ENCODE data around the gene ITGA2B.
"Not testable (repeated sequence)": the region's sequence is repeated elsewhere in the genome, so short reads cannot be mapped to it uniquely, and the experiment has no call there.

Gene ITGA2B

GRCh38 chr17:44409309-44410028, 20.0 kb upstream of the ITGA2B start:
- H3K9ac ChIP-seq (ENCODE audit: low read length in 2 of 2), result no peak overlapping the region
- no peaks in the 10 kb centered on the region for H3K27me3 ChIP-seq (ENCODE audit: control insufficient read depth in 1 of 2, insufficient read depth in 2 of 2, low read length in 2 of 2)
- no peaks in the 10 kb centered on the region for H3K9me3 ChIP-seq (ENCODE audit: control insufficient read depth in 2 of 2, low read length in 2 of 2)
- H3K4me1 ChIP-seq (ENCODE audit: control insufficient read depth, insufficient read depth, low read length), result no peaks in the 10 kb centered on the region
- no peak overlapping the region for H3K27ac ChIP-seq (ENCODE audit: low read length)
- no peak overlapping the region for H3K4me3 ChIP-seq (ENCODE audit: low read length in 2 of 2)
- H3K36me3 ChIP-seq (ENCODE audit: control insufficient read depth in 2 of 2, insufficient read depth in 2 of 2, low read length in 2 of 2), result no peaks in the 10 kb centered on the region

GRCh38 chr17:44408786-44409185, 19.3 kb upstream of the ITGA2B start:
- Histone ChIP-seq H3K4me3 (ENCODE audit: low read length in 2 of 2) (no peak overlapping the region), H3K27ac (ENCODE audit: low read length) (no peak overlapping the region), H3K9me3 (ENCODE audit: control insufficient read depth in 2 of 2, low read length in 2 of 2) (no peaks in the 10 kb centered on the region), H3K9ac (ENCODE audit: low read length in 2 of 2) (no peak overlapping the region), H3K36me3 (ENCODE audit: control insufficient read depth in 2 of 2, insufficient read depth in 2 of 2, low read length in 2 of 2) (peaks cover 0 to 2% of the 10 kb centered on the region in 2 donors), H3K4me1 (ENCODE audit: control insufficient read depth, insufficient read depth, low read length) (no peaks in the 10 kb centered on the region), H3K27me3 (ENCODE audit: control insufficient read depth in 1 of 2, insufficient read depth in 2 of 2, low read length in 2 of 2) (no peaks in the 10 kb centered on the region)

GRCh38 chr17:44402564-44403172, 13.2 kb upstream of the ITGA2B start:
- Histone ChIP-seq H3K9me3 (ENCODE audit: control insufficient read depth in 2 of 2, low read length in 2 of 2) (no peaks in the 10 kb centered on the region), H3K27ac (ENCODE audit: low read length) (no peak overlapping the region), H3K4me1 (ENCODE audit: control insufficient read depth, insufficient read depth, low read length) (no peaks in the 10 kb centered on the region), H3K4me3 (ENCODE audit: low read length in 2 of 2) (no peak overlapping the region), H3K27me3 (ENCODE audit: control insufficient read depth in 1 of 2, insufficient read depth in 2 of 2, low read length in 2 of 2) (no peaks in the 10 kb centered on the region), H3K9ac (ENCODE audit: low read length in 2 of 2) (no peak overlapping the region), H3K36me3 (ENCODE audit: control insufficient read depth in 2 of 2, insufficient read depth in 2 of 2, low read length in 2 of 2) (peaks cover 29 to 34% of the 10 kb centered on the region in 2 donors)

- Histone ChIP-seq H3K4me1 (ENCODE audit: control insufficient read depth, insufficient read depth, low read length) (no peaks in the 10 kb centered on the region), H3K9me3 (ENCODE audit: control insufficient read depth in 2 of 2, low read length in 2 of 2) (no peaks in the 10 kb centered on the region), H3K4me3 (ENCODE audit: low read length in 2 of 2) (no peak overlapping the region), H3K27ac (ENCODE audit: low read length) (no peak overlapping the region), H3K9ac (ENCODE audit: low read length in 2 of 2) (no peak overlapping the region), H3K36me3 (ENCODE audit: control insufficient read depth in 2 of 2, insufficient read depth in 2 of 2, low read length in 2 of 2) (peaks cover 29 to 45% of the 10 kb centered on the region in 2 donors), H3K27me3 (ENCODE audit: control insufficient read depth in 1 of 2, insufficient read depth in 2 of 2, low read length in 2 of 2) (no peaks in the 10 kb centered on the region)
Observed at GRCh38 chr17:44400226-44400847, 10.9 kb upstream of the ITGA2B start.

DNA sequence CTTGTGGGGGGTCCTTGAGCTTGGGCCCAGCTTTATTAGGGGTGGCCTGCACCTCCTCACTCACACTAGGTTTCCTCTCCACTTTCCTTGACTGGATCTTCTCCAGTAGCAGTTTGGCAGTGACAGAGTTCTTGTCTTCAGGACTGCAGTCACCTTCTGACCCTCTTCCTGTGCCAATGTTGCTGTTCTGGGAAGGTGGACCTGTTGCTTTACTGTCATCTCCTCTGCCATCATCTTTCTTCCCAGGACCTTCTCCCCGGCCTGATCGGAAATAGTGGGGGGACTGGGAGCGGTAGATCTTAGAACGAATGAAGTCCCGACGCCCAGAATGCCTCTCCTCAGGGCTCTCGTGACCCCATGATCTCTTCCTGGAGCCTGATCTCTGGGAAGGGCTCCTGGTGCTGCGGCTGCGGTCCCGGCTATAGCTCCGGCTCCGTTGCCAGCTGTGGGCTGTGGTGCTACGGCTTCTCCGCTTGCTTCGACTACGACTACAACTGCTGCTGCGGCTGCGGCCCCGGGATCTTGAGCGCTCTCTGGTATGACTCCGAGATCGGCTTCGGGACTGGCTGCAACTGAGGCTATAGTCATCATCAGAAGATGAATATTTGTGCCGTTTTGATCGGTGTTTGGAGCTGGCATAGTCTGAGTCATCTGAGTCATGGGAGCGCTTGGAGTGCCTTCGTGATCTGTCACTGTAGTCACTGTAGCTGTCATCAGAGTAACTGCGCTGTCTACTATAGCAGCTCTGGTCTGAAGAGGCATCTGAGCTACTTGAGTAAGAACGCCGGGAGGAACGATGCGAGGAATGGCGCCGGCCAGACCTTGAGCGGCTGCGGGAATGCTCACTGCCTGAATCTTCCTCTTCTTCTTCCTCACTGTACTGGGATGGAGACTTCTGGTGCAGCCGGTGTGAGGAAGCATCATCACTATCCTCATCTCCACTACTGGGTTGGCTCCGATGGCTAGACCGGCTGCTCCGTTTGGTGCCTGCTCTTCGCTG, 9.5 kb upstream of the ITGA2B start:
- H3K36me3 ChIP-seq (ENCODE audit: control insufficient read depth in 2 of 2, insufficient read depth in 2 of 2, low read length in 2 of 2), result peaks cover 29 to 43% of the 10 kb centered on the region in 2 donors
- H3K4me1 ChIP-seq (ENCODE audit: control insufficient read depth, insufficient read depth, low read length), result no peaks in the 10 kb centered on the region
- no peaks in the 10 kb centered on the region for H3K27me3 ChIP-seq (ENCODE audit: control insufficient read depth in 1 of 2, insufficient read depth in 2 of 2, low read length in 2 of 2)
- H3K9me3 ChIP-seq (ENCODE audit: control insufficient read depth in 2 of 2, low read length in 2 of 2), result no peaks in the 10 kb centered on the region
- H3K4me3 ChIP-seq (ENCODE audit: low read length in 2 of 2), result no peak overlapping the region
- no peak overlapping the region for H3K9ac ChIP-seq (ENCODE audit: low read length in 2 of 2)
- H3K27ac ChIP-seq (ENCODE audit: low read length), result no peak overlapping the region

DNA sequence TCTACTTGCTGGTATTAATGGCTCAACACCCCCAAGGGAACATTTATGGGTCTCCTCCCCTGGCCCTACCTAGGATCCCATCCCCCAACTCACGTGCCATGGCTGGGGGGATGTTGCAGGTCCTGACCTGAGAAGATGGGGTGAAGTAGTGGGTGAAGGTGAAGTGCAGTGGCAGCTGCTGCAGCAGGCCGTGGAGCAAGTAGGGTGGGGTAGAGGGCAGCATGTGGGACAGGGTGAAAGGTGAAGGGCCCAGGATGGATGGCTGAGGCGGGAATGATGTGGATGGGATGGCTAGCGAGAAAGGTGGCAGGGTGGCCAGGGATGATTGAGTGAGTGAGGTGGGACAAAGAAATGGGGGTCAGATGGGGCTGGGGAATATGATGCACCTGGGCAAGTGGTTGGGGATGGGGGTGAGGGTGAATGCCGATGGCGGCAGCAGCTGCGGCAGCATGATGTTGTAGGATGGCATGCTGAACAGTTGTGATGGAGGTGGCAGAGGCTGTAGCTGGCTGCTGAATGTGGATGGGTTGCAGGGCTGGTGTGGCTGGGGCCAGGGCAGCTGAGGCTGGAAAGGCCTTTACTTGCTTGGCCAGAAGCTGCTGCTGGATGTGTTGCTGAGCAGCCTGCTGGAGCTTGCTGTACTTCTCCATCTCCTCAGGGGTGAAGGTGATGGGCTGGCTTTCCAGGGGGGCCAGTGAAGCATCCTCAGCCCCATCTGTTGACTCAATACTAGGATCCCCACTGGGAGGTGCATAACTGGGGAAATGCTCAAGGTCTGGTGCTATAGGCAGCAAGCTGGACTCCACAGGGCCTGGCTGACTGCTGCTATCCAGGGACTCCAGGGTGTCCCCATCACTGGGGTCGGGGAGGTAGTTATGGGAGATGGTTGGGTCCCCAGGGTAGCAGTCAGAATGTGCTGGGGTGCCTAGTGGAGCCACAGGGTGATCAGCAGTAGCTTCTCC, 8.3 kb upstream of the ITGA2B start:
- H3K36me3 ChIP-seq (ENCODE audit: control insufficient read depth in 2 of 2, insufficient read depth in 2 of 2, low read length in 2 of 2), result peaks cover 29 to 43% of the 10 kb centered on the region in 2 donors
- no peaks in the 10 kb centered on the region for H3K9me3 ChIP-seq (ENCODE audit: control insufficient read depth in 2 of 2, low read length in 2 of 2)
- H3K27me3 ChIP-seq (ENCODE audit: control insufficient read depth in 1 of 2, insufficient read depth in 2 of 2, low read length in 2 of 2), result no peaks in the 10 kb centered on the region
- H3K4me1 ChIP-seq (ENCODE audit: control insufficient read depth, insufficient read depth, low read length), result no peaks in the 10 kb centered on the region
- no peak overlapping the region for H3K4me3 ChIP-seq (ENCODE audit: low read length in 2 of 2)
- no peak overlapping the region for H3K27ac ChIP-seq (ENCODE audit: low read length)
- no peak overlapping the region for H3K9ac ChIP-seq (ENCODE audit: low read length in 2 of 2)

- Histone ChIP-seq H3K9ac (ENCODE audit: low read length in 2 of 2) (no peak overlapping the region), H3K36me3 (ENCODE audit: control insufficient read depth in 2 of 2, insufficient read depth in 2 of 2, low read length in 2 of 2) (peaks cover 29 to 43% of the 10 kb centered on the region in 2 donors), H3K4me1 (ENCODE audit: control insufficient read depth, insufficient read depth, low read length) (no peaks in the 10 kb centered on the region), H3K4me3 (ENCODE audit: low read length in 2 of 2) (no peak overlapping the region), H3K27me3 (ENCODE audit: control insufficient read depth in 1 of 2, insufficient read depth in 2 of 2, low read length in 2 of 2) (no peaks in the 10 kb centered on the region), H3K9me3 (ENCODE audit: control insufficient read depth in 2 of 2, low read length in 2 of 2) (no peaks in the 10 kb centered on the region), H3K27ac (ENCODE audit: low read length) (no peak overlapping the region)
Observed at GRCh38 chr17:44396946-44397345, 7.5 kb upstream of the ITGA2B start.

DNA sequence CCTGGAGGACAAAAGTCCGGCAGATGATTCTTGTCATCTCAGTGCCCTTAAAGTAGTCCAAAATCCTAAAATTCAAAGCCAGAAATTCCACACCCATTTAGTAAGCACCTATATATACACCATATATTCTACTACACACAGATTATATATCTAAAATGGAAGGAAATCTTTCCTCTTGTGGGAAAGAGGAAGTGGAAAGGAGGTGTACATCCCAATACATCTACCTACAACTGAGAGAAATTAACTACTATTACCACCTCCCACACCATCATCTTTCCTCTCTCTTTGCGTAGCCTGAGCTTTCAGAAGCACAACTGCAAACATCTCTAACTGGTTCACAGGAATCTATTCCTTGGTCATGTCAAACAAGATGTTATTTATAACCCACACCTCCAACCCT, 5.4 kb upstream of the ITGA2B start:
- H3K4me3 ChIP-seq (ENCODE audit: low read length in 2 of 2), result no peak overlapping the region
- H3K4me1 ChIP-seq (ENCODE audit: control insufficient read depth, insufficient read depth, low read length), result no peaks in the 10 kb centered on the region
- peaks cover 14 to 26% of the 10 kb centered on the region in 2 donors for H3K36me3 ChIP-seq (ENCODE audit: control insufficient read depth in 2 of 2, insufficient read depth in 2 of 2, low read length in 2 of 2)
- H3K9ac ChIP-seq (ENCODE audit: low read length in 2 of 2), result no peak overlapping the region
- H3K27me3 ChIP-seq (ENCODE audit: control insufficient read depth in 1 of 2, insufficient read depth in 2 of 2, low read length in 2 of 2), result no peaks in the 10 kb centered on the region
- no peaks in the 10 kb centered on the region for H3K9me3 ChIP-seq (ENCODE audit: control insufficient read depth in 2 of 2, low read length in 2 of 2)
- no peak overlapping the region for H3K27ac ChIP-seq (ENCODE audit: low read length)

DNA sequence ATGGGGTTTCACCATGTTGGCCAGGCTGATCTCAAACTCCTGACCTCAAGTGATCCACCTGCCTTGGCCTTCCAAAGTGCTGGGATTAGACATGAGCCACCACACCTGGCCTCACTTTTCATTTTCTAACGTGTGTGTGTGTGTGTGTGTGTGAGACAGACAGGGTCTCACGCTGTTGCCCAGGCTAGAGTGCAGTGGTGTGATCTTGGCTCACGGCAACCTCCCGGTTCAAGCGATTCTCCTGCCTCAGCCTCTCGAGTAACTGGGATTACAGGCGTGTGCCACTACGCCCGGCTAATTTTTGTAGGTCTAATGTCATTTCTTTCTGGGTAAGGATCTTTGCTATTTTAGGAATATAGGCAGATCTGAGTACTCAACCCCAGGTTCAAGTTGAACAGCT, 4.7 kb upstream of the ITGA2B start:
- H3K27ac ChIP-seq (ENCODE audit: low read length); H3K4me1 ChIP-seq (ENCODE audit: control insufficient read depth, insufficient read depth, low read length); H3K9me3 ChIP-seq (ENCODE audit: control insufficient read depth in 2 of 2, low read length in 2 of 2); H3K4me3 ChIP-seq (ENCODE audit: low read length in 2 of 2); H3K9ac ChIP-seq (ENCODE audit: low read length in 2 of 2); H3K27me3 ChIP-seq (ENCODE audit: control insufficient read depth in 1 of 2, insufficient read depth in 2 of 2, low read length in 2 of 2): not testable (repeated sequence)
- H3K36me3 ChIP-seq (ENCODE audit: control insufficient read depth in 2 of 2, insufficient read depth in 2 of 2, low read length in 2 of 2), result peaks cover 9 to 19% of the 10 kb centered on the region in 2 donors

Data from stomach smooth muscle (tissue), 2 donors.